Measurements from ENCODE around the gene LRG1. TPM values are rescaled to one million over a fixed set of nuclear protein-coding genes. Genes with fewer than 3 reads are reported as not detected.
"Not testable (repeated sequence)": the region's sequence is repeated elsewhere in the genome, so short reads cannot be mapped to it uniquely, and the experiment has no call there.

The LRG1 gene
- total and polyA plus RNA-seq, 9 donors = 0.18 to 0.92 (median 0.59) TPM

- Histone ChIP-seq H3K4me1 (ENCODE audit: control insufficient read depth, insufficient read depth, low read length) (no peaks in the 10 kb centered on the region), H3K27ac (ENCODE audit: low read length) (no peak overlapping the region), H3K4me3 (ENCODE audit: low read length) (no peak overlapping the region), H3K27me3 (ENCODE audit: control insufficient read depth, insufficient read depth, low read length) (no peaks in the 10 kb centered on the region), H3K9me3 (replicated peaks; ENCODE audit: control insufficient read depth, low read depth, low read length) (no peaks in the 10 kb centered on the region), H3K36me3 (ENCODE audit: control insufficient read depth, insufficient read depth, low read length) (peaks cover 48% of the 10 kb centered on the region)
- 84% methylated on average over 22 of the region's 26 CpGs for WGBS (ENCODE audit: insufficient coverage)
- no peak for DNase-seq
Observed at GRCh38 chr19:4550479-4551050, 10.7 kb upstream of the LRG1 start.

DNA sequence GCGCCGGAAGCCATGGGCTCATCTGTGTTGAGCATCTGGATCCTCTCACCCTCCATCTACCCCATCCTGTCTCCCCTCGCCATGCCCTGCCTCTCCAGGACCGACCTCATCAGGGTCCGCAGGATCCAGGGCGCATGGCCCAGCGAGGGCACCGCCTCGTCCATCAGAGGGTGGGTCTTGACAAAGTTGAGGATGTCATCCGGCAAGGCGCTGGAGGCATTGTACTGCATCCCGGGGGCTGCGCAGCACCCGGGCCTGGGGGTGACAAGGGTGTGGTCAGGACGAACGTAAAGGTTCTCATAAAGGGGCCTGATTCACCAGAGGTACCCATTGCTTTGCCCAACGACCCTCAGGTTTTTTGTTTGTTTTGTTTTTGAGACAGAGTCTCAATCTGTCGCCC is 10.2 kb upstream of the LRG1 start:
- no peaks in the 10 kb centered on the region for H3K9me3 ChIP-seq (replicated peaks; ENCODE audit: control insufficient read depth, low read depth, low read length)
- H3K4me1 ChIP-seq (ENCODE audit: control insufficient read depth, insufficient read depth, low read length) = no peaks in the 10 kb centered on the region
- H3K4me3 ChIP-seq (ENCODE audit: low read length) = no peak overlapping the region
- no peak overlapping the region for H3K27ac ChIP-seq (ENCODE audit: low read length)
- DNase-seq = no peak
- H3K36me3 ChIP-seq (ENCODE audit: control insufficient read depth, insufficient read depth, low read length) = peaks cover 46% of the 10 kb centered on the region
- no peaks in the 10 kb centered on the region for H3K27me3 ChIP-seq (ENCODE audit: control insufficient read depth, insufficient read depth, low read length)
- WGBS (ENCODE audit: insufficient coverage) = 90% methylated on average over 17 of the region's 18 CpGs

GRCh38 chr19:4548238-4548584 is 8.4 kb upstream of the LRG1 start:
- Histone ChIP-seq H3K36me3 (ENCODE audit: control insufficient read depth, insufficient read depth, low read length) (peaks cover 32% of the 10 kb centered on the region), H3K9me3 (replicated peaks; ENCODE audit: control insufficient read depth, low read depth, low read length) (no peaks in the 10 kb centered on the region), H3K4me3 (ENCODE audit: low read length) (no peak overlapping the region), H3K4me1 (ENCODE audit: control insufficient read depth, insufficient read depth, low read length) (no peaks in the 10 kb centered on the region), H3K27me3 (ENCODE audit: control insufficient read depth, insufficient read depth, low read length) (no peaks in the 10 kb centered on the region), H3K27ac (ENCODE audit: low read length) (no peak overlapping the region)
- 77% methylated on average over 11 of the region's 14 CpGs for WGBS (ENCODE audit: insufficient coverage)
- no peak for DNase-seq

DNA sequence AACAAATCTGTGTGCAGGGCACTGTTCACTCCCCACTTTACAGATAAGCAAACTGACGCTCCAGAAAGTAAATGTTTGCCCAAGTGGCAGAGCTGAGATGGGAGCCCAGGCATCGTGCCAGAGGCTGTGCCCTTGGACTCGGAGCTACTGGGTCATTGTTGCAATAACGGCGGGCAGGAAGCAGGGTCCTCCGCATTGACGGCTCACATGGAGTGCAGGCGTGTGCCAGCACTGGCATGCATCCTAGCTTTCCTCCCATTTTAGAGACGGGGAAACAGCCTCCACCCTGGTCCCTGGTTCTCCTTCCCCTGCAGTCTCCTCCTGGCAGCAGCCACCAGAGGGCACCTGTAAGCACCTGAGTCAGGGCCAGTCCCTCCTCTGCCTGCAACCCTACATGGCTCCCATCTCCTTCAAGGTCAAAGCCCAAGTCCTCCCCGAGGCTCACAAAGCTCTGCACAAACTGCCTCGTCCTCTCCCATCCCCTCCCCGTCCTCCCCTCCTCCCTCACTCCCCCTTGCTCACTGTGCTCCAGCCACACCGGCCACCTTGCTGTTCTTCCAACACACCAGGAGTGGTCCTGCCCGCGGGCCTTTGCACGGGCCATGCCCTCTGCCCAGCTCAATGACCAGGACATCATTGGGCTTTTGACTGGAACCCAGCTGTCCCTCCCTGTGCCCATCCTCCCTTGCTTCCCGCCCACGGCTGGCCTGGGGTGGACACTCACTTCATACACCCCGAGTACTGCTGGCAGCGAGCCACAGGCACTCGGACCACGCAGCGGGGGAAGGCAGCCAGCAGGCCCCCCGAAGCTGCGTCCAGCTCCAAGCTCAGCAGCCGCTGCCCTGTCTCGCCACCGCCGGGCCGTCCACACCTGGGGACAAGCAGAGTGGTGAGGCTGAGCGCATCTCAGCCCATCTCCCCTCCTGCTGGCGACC is 7.7 kb upstream of the LRG1 start:
- Histone ChIP-seq H3K4me3 (ENCODE audit: low read length) (no peak overlapping the region), H3K36me3 (ENCODE audit: control insufficient read depth, insufficient read depth, low read length) (peaks cover 26% of the 10 kb centered on the region)

GRCh38 chr19:4543842-4544647 is 4.2 kb upstream of the LRG1 start:
- H3K4me1 ChIP-seq (ENCODE audit: control insufficient read depth, insufficient read depth, low read length) = no peaks in the 10 kb centered on the region
- WGBS (ENCODE audit: insufficient coverage) = 91% methylated on average over 80 of the region's 87 CpGs
- H3K9me3 ChIP-seq (replicated peaks; ENCODE audit: control insufficient read depth, low read depth, low read length) = peaks cover 8% of the 10 kb centered on the region
- H3K4me3 ChIP-seq (ENCODE audit: low read length) = no peak overlapping the region
- H3K27ac ChIP-seq (ENCODE audit: low read length) = no peak overlapping the region
- H3K27me3 ChIP-seq (ENCODE audit: control insufficient read depth, insufficient read depth, low read length) = no peaks in the 10 kb centered on the region
- peaks cover 9% of the 10 kb centered on the region for H3K36me3 ChIP-seq (ENCODE audit: control insufficient read depth, insufficient read depth, low read length)
- DNase-seq = no peak

More for the DNA sequence above, 7.7 kb upstream of the LRG1 start:
- 79% methylated on average over 28 of the region's 32 CpGs for WGBS (ENCODE audit: insufficient coverage)
- DNase-seq = no peak
- Histone ChIP-seq H3K27me3 (ENCODE audit: control insufficient read depth, insufficient read depth, low read length) (no peaks in the 10 kb centered on the region), H3K27ac (ENCODE audit: low read length) (no peak overlapping the region), H3K4me1 (ENCODE audit: control insufficient read depth, insufficient read depth, low read length) (no peaks in the 10 kb centered on the region), H3K9me3 (replicated peaks; ENCODE audit: control insufficient read depth, low read depth, low read length) (no peaks in the 10 kb centered on the region)

- H3K4me3 ChIP-seq (ENCODE audit: low read length) = no peak overlapping the region
- peaks cover 3% of the 10 kb centered on the region for H3K4me1 ChIP-seq (ENCODE audit: control insufficient read depth, insufficient read depth, low read length)
- H3K27ac ChIP-seq (ENCODE audit: low read length) = no peak overlapping the region
- H3K27me3 ChIP-seq (ENCODE audit: control insufficient read depth, insufficient read depth, low read length) = no peaks in the 10 kb centered on the region
- H3K36me3 ChIP-seq (ENCODE audit: control insufficient read depth, insufficient read depth, low read length) = peaks cover 4% of the 10 kb centered on the region
- peaks cover 8% of the 10 kb centered on the region for H3K9me3 ChIP-seq (replicated peaks; ENCODE audit: control insufficient read depth, low read depth, low read length)
- 78% methylated on average over 47 of the region's 77 CpGs for WGBS (ENCODE audit: insufficient coverage)
- no peak for DNase-seq
Observed at GRCh38 chr19:4542896-4543841, 3.3 kb upstream of the LRG1 start.

DNA sequence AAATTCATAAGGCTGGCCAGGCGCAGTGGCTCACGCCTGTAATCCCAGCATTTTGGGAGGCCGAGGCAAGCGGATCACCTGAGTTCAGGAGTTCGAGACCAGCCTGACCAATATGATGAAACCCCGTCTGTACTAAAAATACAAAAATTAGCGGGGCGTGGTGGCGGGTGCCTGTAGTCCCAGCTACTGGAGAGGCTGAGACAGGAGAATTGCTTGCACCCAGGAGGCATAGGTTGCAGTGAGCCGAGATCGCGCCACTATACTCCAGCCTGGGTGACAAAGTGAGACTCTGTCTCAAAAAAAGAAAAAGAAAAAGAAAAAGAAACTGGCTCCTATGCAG is 1.9 kb upstream of the LRG1 start:
- 85% methylated on average over 9 of the region's 12 CpGs for WGBS (ENCODE audit: insufficient coverage)
- DNase-seq; H3K4me3 ChIP-seq (ENCODE audit: low read length); H3K9me3 ChIP-seq (replicated peaks; ENCODE audit: control insufficient read depth, low read depth, low read length); H3K27me3 ChIP-seq (ENCODE audit: control insufficient read depth, insufficient read depth, low read length); H3K36me3 ChIP-seq (ENCODE audit: control insufficient read depth, insufficient read depth, low read length); H3K27ac ChIP-seq (ENCODE audit: low read length): not testable (repeated sequence)
- H3K4me1 ChIP-seq (ENCODE audit: control insufficient read depth, insufficient read depth, low read length) = peaks cover 14% of the 10 kb centered on the region

GRCh38 chr19:4541114-4541805 is 1.4 kb upstream of the LRG1 start:
- no peaks in the 10 kb centered on the region for H3K27me3 ChIP-seq (ENCODE audit: control insufficient read depth, insufficient read depth, low read length)
- H3K4me3 ChIP-seq (ENCODE audit: low read length) = no peak overlapping the region
- H3K9me3 ChIP-seq (replicated peaks; ENCODE audit: control insufficient read depth, low read depth, low read length) = peaks cover 8% of the 10 kb centered on the region
- no peak overlapping the region for H3K27ac ChIP-seq (ENCODE audit: low read length)
- no peaks in the 10 kb centered on the region for H3K36me3 ChIP-seq (ENCODE audit: control insufficient read depth, insufficient read depth, low read length)
- peaks cover 17% of the 10 kb centered on the region for H3K4me1 ChIP-seq (ENCODE audit: control insufficient read depth, insufficient read depth, low read length)
- WGBS (ENCODE audit: insufficient coverage) = 89% methylated on average over 4 of the region's 12 CpGs
- DNase-seq = no peak

DNA sequence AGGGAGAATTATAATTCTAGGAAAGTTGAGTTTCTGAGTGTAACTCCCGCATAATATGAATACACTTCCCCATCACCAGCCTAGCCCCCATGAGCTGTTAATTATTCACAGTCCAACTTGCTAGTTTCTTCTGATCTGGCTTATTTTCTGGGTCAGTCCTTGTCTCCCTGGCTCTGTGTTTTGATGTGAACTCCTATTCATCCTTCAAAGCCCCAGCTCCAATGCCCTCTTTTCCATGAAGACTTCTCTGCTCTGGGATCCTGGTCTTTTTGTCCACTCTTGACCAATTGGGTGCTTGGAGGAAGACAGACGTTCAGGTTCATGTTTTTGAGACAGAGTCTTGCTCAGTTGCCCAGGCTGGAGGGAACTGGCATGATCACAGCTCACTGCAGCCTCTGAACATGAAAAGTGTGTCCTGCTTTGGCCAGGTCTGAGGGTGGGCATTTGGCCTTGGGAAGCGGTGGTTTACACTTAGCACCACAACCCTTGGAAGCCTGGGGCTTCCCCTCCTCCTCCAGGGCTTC is 605 bp downstream of the LRG1 start:
- peaks cover 8% of the 10 kb centered on the region for H3K27me3 ChIP-seq (ENCODE audit: control insufficient read depth, insufficient read depth, low read length)
- H3K4me3 ChIP-seq (ENCODE audit: low read length) = no peak overlapping the region
- H3K9me3 ChIP-seq (replicated peaks; ENCODE audit: control insufficient read depth, low read depth, low read length) = peaks cover 8% of the 10 kb centered on the region
- no peak for DNase-seq
- peaks cover 29% of the 10 kb centered on the region for H3K4me1 ChIP-seq (ENCODE audit: control insufficient read depth, insufficient read depth, low read length)
- 50% methylated on average over 1 of the region's 3 CpGs for WGBS (ENCODE audit: insufficient coverage)
- H3K36me3 ChIP-seq (ENCODE audit: control insufficient read depth, insufficient read depth, low read length) = no peaks in the 10 kb centered on the region
- no peak overlapping the region for H3K27ac ChIP-seq (ENCODE audit: low read length)
